T-helper 9 cell (primary cell): ENCODE data around the gene LRRC45.

Source experiments
- DNase-seq: peaks from one replicate; pipeline ENCODE4 v3.0.0-alpha.2; 2020

LRRC45 gene

GRCh38 chr17:81994593-81995462, 28.3 kb upstream of the LRRC45 start:
- no peak for DNase-seq

GRCh38 chr17:81995463-81996231, 27.5 kb upstream of the LRRC45 start:
- DNase-seq, result no peak

GRCh38 chr17:81996232-81996756, 26.8 kb upstream of the LRRC45 start:
- DNase-seq, result no peak

GRCh38 chr17:81996757-81997441, 26.2 kb upstream of the LRRC45 start:
- DNase-seq, result no peak

- DNase-seq, result no peak
Observed at GRCh38 chr17:81998212-81998611, 24.9 kb upstream of the LRRC45 start.

- no peak for DNase-seq
Observed at GRCh38 chr17:81998691-81999438, 24.2 kb upstream of the LRRC45 start.

GRCh38 chr17:81999587-81999975, 23.5 kb upstream of the LRRC45 start:
- no peak for DNase-seq

- no peak for DNase-seq
Observed at GRCh38 chr17:81999976-82000802, 22.9 kb upstream of the LRRC45 start.

GRCh38 chr17:82000803-82001570, 22.1 kb upstream of the LRRC45 start:
- no peak for DNase-seq

GRCh38 chr17:82001571-82002056, 21.5 kb upstream of the LRRC45 start:
- no peak for DNase-seq

GRCh38 chr17:82003411-82004381, 19.4 kb upstream of the LRRC45 start:
- no peak for DNase-seq

GRCh38 chr17:82004517-82005455, 18.3 kb upstream of the LRRC45 start:
- no peak for DNase-seq

- DNase-seq, result no peak
Observed at GRCh38 chr17:82005701-82006348, 17.3 kb upstream of the LRRC45 start.

GRCh38 chr17:82006468-82007227, 16.5 kb upstream of the LRRC45 start:
- no peak for DNase-seq

GRCh38 chr17:82007228-82007494, 15.9 kb upstream of the LRRC45 start:
- DNase-seq, result no peak

GRCh38 chr17:82007495-82008257, 15.4 kb upstream of the LRRC45 start:
- no peak for DNase-seq
